HG02885 (cell line): Measurements from ENCODE around the gene CCDC171.

ENCODE experiments used
- ATAC-seq: cut with Tn5 transposase; IDR thresholded peaks from one replicate; pipeline ENCODE4 v1.9.1; 2021; ENCODE audit warnings: mild to moderate bottlenecking; ENCODE audit not compliant: unreplicated experiment, poor library complexity

The CCDC171 gene

GRCh38 chr9:15965246-15965745 lies 412.5 kb downstream of the CCDC171 start:
- ATAC-seq: no peak

DNA sequence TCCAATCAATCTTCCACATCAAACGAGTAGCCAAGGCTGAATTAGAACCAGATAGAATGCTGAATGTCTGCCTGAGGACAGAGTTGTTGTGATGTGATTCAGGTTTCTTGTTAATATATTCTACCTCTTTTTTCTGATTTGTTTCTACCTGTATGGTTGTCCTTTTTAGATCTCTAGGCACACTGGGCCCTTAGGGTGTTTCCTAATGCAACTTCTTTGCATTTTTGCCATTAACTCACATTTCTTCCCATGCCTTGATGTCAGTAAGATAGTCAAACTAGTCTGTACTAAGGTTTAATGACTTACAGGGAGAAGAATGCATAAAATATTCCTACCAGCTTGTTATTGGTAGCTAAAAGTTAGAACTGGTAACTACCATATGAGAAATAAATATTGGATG lies 413.6 kb downstream of the CCDC171 start:
- no peak for ATAC-seq

DNA sequence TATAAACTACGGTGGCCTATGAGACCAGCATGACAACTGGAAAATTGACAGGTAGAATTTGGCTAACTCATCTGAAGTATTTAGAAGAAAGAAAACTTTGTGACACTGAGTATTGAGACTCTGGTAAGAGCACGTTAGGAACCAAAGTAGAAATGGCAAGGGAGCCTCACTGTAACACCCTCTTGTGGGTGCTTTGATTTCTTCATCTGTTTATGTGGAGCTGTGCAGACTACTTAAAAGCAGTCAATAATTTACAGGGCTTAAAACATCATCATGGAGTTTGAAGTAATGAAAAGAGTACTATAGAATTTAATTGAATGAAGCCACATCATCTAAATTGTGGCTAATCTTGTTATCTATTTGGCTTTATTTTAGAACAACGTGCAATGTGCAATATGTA lies 414.2 kb downstream of the CCDC171 start:
- ATAC-seq: no peak

DNA sequence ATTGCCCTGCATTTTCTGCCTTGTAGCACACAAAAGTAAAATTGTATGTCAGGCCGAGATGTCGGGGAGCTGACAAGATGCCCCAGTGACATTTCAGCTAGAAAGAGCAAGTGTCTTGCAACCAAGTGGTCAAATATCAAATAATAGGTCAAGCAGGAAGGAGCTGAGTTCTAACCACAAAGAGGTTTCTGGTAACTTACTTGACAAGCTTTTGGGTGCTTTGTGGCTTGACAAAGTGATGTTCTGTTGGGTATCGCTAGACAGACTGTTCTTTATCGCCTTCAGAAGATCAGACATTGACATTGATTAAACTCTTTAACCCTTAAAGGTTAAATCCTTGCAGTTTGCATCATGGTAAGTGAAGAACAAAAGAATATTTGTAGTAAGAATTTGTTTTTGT lies 419.9 kb downstream of the CCDC171 start:
- ATAC-seq: no peak

DNA sequence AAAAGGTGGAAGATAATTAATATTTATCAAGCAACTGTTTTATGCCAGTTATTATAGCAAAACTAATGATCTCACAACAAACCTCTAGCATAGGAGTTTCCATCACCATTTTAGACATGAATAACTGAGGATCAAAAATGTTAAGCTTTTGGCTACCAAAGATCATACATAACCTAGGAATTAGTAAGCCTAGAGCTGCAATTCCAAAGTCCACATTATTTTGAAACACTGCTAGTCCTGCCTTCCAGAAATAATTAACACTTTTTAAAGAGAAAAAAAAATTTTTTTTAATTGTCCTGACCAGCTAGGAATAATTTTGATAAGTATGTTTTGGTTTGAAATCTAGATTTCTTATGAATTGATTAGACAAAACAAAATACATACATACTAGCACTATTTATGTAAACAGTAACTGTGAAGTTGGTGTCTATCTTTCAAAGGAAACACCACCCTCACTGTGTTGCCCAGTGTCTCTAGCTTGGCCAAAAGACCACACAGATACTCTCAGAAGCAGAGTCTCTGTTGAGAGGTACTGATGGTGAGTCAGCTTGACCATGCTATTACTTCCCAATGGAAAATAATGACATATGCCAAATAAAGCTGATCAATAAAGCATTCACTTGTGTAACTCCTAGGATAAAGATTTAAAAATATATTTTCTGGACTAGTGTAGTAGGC lies 422.4 kb downstream of the CCDC171 start:
- no peak for ATAC-seq

DNA sequence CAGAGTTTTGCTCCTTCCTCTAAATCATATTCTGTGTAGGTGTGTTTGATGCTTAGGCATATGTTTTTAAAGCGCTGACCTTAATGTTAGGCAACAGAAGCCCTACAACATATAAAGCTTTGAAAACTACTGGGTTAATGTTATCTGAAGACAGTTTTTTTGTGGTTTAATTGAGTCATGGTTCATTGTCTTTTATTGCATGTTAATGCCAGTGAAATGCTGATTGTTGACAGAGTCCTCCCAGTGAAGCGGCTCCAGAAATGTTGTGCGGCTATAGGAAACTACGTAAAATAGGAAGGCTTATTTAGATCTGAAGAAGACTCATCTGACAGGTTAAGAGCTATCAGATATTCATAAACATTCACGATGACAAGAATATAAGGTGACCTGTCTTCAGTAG lies 424.6 kb downstream of the CCDC171 start:
- ATAC-seq: no peak

DNA sequence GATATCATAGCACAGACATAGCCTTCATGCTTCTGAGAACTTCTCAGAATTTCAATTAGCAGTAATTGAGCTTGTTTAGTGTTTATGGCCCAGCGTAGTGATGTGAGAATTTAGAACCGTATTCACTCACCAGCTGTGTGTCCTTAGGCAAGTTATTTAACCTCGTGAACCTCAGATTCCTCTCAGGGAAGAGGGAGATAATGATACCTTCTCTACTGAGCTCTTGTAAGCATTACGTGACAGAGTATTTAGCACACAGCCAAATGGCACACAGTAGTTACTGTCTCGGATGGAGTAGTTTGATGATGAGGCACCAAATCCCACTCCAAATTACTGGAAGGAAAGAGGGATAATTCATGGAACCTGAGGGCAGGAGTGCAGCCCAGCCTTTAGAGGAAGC lies 429.3 kb downstream of the CCDC171 start:
- no peak for ATAC-seq

- no peak for ATAC-seq
Observed at GRCh38 chr9:15999422-16000339, 446.8 kb downstream of the CCDC171 start.

DNA sequence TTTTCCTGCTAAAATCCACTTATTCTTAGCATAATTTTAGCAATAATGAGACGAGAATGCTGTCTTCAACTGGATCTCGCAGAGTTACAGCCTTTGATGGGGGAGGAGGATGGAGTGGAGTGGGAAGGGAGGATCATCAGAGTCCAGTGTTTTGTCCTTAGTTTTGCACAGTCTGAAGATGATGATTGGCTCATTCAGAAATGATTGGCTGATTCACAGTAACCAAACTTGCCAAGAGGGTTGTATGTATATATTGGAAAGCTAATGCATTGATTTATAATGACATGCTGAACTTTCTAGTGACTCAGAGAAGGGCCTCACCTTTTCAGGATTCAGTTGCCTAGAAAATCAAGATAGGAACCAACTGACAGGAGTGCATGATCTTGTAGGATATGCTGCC lies 448.0 kb downstream of the CCDC171 start:
- no peak for ATAC-seq

DNA sequence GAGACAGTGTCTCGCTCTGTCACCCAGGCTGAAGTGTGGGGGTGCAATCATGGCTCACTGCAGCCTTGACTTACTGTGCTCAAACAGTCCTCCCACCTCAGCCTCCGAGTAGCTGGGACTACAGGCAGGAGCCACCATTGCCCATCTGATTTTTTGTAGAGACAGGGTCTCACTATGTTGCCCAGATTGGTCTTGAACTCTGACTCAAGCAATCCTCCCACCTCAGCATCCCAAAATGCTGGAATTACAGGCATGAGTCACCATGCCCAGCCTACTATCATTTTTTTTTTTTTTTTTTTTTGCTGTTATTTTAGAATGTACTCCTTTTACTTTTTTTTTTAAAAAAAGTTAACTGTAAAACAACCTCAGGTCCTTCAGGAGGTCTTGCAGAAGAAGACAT lies 449.0 kb downstream of the CCDC171 start:
- ATAC-seq: no peak

GRCh38 chr9:16002816-16003215 lies 450.0 kb downstream of the CCDC171 start:
- ATAC-seq: no peak

GRCh38 chr9:16003785-16004184 lies 450.9 kb downstream of the CCDC171 start:
- no peak for ATAC-seq

DNA sequence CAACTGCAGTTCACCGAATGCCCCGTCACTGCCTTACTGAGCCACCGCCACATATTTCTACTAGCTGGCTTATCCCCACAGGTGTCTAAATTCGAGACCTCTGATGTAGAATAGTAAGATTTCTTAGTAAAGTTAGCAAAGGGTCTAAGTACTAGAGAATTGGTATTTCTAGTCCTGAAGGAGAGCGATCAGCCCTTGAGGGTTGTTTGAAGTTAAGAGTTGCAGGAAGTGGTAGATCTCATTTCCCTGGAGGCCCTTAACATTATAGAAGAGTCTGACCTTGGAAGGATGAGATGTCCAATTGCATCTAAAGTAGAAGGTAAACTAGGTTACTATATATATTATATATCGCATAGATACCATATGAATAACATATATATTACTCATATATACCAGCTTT lies 451.8 kb downstream of the CCDC171 start:
- no peak for ATAC-seq

DNA sequence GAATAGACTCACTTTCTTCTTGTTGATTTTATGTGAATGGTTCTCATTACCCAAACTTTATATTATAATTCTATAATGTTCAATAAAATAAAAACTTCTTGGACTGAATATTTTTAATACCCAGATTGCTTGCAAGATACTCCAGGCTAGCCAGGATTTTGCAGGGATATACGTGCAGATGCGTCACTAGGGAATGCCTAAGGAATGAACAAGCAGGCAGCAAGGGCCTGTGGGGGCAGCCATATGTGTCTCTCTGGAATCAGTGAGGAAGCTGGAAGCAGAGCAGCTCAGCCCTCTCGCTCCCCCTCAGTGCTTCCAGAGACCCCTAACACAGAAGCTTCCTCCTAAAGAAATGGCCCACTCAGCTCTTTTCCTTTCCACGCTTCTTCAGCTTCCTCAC lies 457.4 kb downstream of the CCDC171 start:
- no peak for ATAC-seq

GRCh38 chr9:16012621-16013020 lies 459.8 kb downstream of the CCDC171 start:
- ATAC-seq: no peak

DNA sequence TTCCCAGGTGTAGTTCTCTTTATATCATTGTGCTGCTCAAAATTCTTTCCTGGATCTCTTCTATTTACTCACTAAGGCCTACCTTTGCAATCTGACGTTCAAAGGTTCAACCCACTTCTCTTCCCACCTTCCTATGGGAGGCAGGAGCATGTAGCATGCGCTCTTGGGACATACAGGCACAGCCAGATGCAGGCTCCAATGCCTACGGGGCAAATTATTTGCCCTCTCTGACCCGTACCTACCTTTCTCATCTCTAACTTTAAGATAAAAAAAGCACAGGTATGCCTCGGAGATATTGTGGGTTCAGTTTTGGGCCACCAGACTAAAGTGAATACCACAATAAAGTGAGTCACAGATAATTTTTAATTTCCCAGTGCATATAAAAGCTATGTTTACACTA lies 460.5 kb downstream of the CCDC171 start:
- ATAC-seq: no peak

GRCh38 chr9:16013826-16014225 lies 461.0 kb downstream of the CCDC171 start:
- ATAC-seq: no peak

DNA sequence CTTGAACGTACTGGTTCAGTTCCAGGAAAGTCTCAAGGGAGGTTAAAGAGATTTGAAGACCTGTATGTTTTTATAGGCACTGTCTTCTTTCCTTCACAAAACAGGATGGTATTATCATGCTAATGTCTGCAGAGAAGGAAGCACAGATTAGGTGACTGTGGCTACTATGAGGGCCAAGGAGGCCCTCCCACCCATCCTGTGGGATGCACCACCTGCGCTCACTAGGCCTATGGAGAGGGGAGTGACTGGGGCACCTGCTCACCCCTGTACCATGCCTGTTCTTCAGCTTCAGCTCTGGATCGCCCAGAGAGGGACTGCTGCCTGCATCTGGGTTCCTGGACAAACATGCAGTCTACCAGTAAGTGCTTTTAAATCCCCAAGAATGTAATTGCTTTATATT lies 469.4 kb downstream of the CCDC171 start:
- ATAC-seq: no peak

- ATAC-seq: no peak
Observed at GRCh38 chr9:16023446-16023845, 470.6 kb downstream of the CCDC171 start.
